ENCODE results near the gene SLC8A3. TPM values are rescaled to one million over a fixed set of nuclear protein-coding genes. Genes with fewer than 3 reads are reported as not detected.

SLC8A3 gene
- polyA plus RNA-seq, 1 of the 3 experiments (the other 2 are of a cell fraction): 0.26 TPM

GRCh38 chr14:70097576-70098249 is 91.0 kb downstream of the SLC8A3 start:
- H3K27me3 ChIP-seq (ENCODE audit: insufficient read depth): no peaks in the 10 kb centered on the region
- POLR2A ChIA-PET: interaction anchor here (1.8 kb wide), 1 partner anchor 92 kb away, joined by 9 read pairs; the partner anchor contains the start of gene SLC8A3
- H2AFZ ChIP-seq (ENCODE audit: low read depth): no peak overlapping the region
- no peak overlapping the region for H3K9ac ChIP-seq
- H3K9me3 ChIP-seq: no peaks in the 10 kb centered on the region
- CTCF ChIA-PET: interaction anchor here (0.6 to 1.9 kb wide), 18 partner anchors 10 to 279 kb away, joined by 3 to 10 read pairs (median 4); partner anchors contain the start of gene SLC8A3
- DNase-seq: no peak
- no peaks in the 10 kb centered on the region for H3F3A ChIP-seq (replicated peaks; ENCODE audit: insufficient read depth)
- no peak overlapping the region for H3K4me2 ChIP-seq
- H3K9me2 ChIP-seq: no peaks in the 10 kb centered on the region
- WGBS (ENCODE audit: low lambda C conversion rate): 22% methylated on average over 1 of the region's 1 CpG
- H3K4me3 ChIP-seq (ENCODE audit: low read depth in 2 of 2, low read length in 1 of 2): no peak overlapping the region
- peak overlapping the region in 1 of 2 experiments; percentile 99; a peak in 2 of 4 replicates for H3K27ac ChIP-seq (ENCODE audit: low read depth in 2 of 2, low read length in 1 of 2)
- no peaks in the 10 kb centered on the region for H4K20me1 ChIP-seq (ENCODE audit: insufficient read depth)
- no peaks in the 10 kb centered on the region for H3K36me3 ChIP-seq (replicated peaks in 1 of 2; ENCODE audit: control insufficient read depth in 1 of 2, insufficient read depth in 2 of 2, low read length in 1 of 2)
- TF ChIP-seq SMC3 (IDR thresholded peaks at IDR 0.05; ENCODE audit: low read depth, low read length) (no peak), EP300 (IDR thresholded peaks at IDR 0.05; ENCODE audit: borderline replicate concordance in 1 of 2, low read depth in 1 of 2, low read length in 1 of 2) (no peak), FOXM1 (IDR thresholded peaks at IDR 0.05; ENCODE audit: low read depth) (no peak), TCF12 (IDR thresholded peaks at IDR 0.05) (no peak), FOXJ3 (CRISPR knock-in tag; IDR thresholded peaks at IDR 0.05) (no peak), NFIC (IDR thresholded peaks at IDR 0.05; ENCODE audit: borderline replicate concordance) (no peak), FOSL2 (IDR thresholded peaks at IDR 0.05; ENCODE audit: borderline replicate concordance, low read depth) (no peak), CHD2 (IDR thresholded peaks at IDR 0.05; ENCODE audit: low read length, partially characterized antibody) (no peak), EZH2phosphoT487 (IDR thresholded peaks at IDR 0.05; ENCODE audit: borderline replicate concordance, low read depth) (no peak), TEAD4 (IDR thresholded peaks at IDR 0.05; ENCODE audit: borderline replicate concordance, insufficient read depth) (no peak), MXI1 (IDR thresholded peaks at IDR 0.05; ENCODE audit: low read depth, low read length) (no peak), RAD21 (IDR thresholded peaks at IDR 0.05; ENCODE audit: low read length) (no peak), TAF1 (IDR thresholded peaks at IDR 0.05; ENCODE audit: borderline replicate concordance, low read depth, low read length) (no peak)
- TF ChIP-seq, protein P1, sequence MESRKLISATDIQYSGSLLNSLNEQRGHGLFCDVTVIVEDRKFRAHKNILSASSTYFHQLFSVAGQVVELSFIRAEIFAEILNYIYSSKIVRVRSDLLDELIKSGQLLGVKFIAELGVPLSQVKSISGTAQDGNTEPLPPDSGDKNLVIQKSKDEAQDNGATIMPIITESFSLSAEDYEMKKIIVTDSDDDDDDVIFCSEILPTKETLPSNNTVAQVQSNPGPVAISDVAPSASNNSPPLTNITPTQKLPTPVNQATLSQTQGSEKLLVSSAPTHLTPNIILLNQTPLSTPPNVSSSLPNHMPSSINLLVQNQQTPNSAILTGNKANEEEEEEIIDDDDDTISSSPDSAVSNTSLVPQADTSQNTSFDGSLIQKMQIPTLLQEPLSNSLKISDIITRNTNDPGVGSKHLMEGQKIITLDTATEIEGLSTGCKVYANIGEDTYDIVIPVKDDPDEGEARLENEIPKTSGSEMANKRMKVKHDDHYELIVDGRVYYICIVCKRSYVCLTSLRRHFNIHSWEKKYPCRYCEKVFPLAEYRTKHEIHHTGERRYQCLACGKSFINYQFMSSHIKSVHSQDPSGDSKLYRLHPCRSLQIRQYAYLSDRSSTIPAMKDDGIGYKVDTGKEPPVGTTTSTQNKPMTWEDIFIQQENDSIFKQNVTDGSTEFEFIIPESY (IDR thresholded peaks at IDR 0.05; ENCODE audit: borderline replicate concordance, low read depth): no peak
- peaks cover 0 to 58% of the 10 kb centered on the region in 2 experiments; a peak in 2 of 4 replicates for H3K4me1 ChIP-seq (ENCODE audit: control insufficient read depth in 1 of 2, insufficient read depth in 2 of 2, low read depth in 1 of 2, low read length in 1 of 2)
- H3K79me2 ChIP-seq (ENCODE audit: insufficient read depth): no peaks in the 10 kb centered on the region

DNA sequence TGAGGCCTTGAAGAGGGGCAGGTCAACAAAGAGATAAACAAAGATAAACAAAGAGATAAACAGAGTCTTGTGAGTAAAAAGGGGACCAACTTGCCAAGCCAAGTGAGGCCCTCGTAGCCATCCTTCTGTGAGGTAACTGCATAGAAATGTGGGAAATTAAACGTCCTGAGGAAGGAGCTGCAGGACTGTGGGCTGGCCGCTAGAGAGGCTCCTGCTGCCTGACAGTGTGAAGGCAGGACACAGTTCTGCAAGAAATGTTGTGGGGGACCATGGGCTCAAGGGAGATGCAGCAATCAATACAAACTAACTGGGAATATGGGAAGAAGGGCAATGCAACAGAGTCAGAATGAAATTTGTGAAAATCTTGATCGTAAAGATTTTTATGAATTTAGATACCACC is 91.9 kb downstream of the SLC8A3 start:
- peak; percentile 34 for DNase-seq
- no peaks in the 10 kb centered on the region for H3F3A ChIP-seq (replicated peaks; ENCODE audit: insufficient read depth)
- H3K36me3 ChIP-seq (replicated peaks in 1 of 2; ENCODE audit: control insufficient read depth in 1 of 2, insufficient read depth in 2 of 2, low read length in 1 of 2): no peaks in the 10 kb centered on the region
- H3K4me3 ChIP-seq (ENCODE audit: low read depth in 2 of 2, low read length in 1 of 2): no peak overlapping the region
- no peaks in the 10 kb centered on the region for H3K9me3 ChIP-seq
- no peaks in the 10 kb centered on the region for H3K9me2 ChIP-seq
- no peaks in the 10 kb centered on the region for H3K27me3 ChIP-seq (ENCODE audit: insufficient read depth)
- peak overlapping the region in 1 of 2 experiments; percentile 99; a peak in 2 of 4 replicates for H3K27ac ChIP-seq (ENCODE audit: low read depth in 2 of 2, low read length in 1 of 2)
- H3K4me1 ChIP-seq (ENCODE audit: control insufficient read depth in 1 of 2, insufficient read depth in 2 of 2, low read depth in 1 of 2, low read length in 1 of 2): peaks cover 0 to 58% of the 10 kb centered on the region in 2 experiments; a peak in 2 of 4 replicates
- POLR2A ChIA-PET: interaction anchor here (1.8 kb wide), 1 partner anchor 93 kb away, joined by 9 read pairs; the partner anchor contains the start of gene SLC8A3
- H2AFZ ChIP-seq (ENCODE audit: low read depth): no peak overlapping the region
- H3K9ac ChIP-seq: no peak overlapping the region
- WGBS (ENCODE audit: low lambda C conversion rate): 35% methylated on average over 4 of the region's 4 CpGs
- H4K20me1 ChIP-seq (ENCODE audit: insufficient read depth): no peaks in the 10 kb centered on the region
- CTCF ChIA-PET: interaction anchor here (0.5 to 1.8 kb wide), 19 partner anchors 10 to 1359 kb away, joined by 3 to 9 read pairs (median 4); partner anchors contain the start of gene SLC8A3
- H3K79me2 ChIP-seq (ENCODE audit: insufficient read depth): no peaks in the 10 kb centered on the region
- H3K4me2 ChIP-seq: no peak overlapping the region
- TF ChIP-seq, protein P2, sequence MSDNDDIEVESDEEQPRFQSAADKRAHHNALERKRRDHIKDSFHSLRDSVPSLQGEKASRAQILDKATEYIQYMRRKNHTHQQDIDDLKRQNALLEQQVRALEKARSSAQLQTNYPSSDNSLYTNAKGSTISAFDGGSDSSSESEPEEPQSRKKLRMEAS (IDR thresholded peaks at IDR 0.05; ENCODE audit: low read depth): no peak
- TF ChIP-seq SMC3 (IDR thresholded peaks at IDR 0.05; ENCODE audit: low read depth, low read length) (0 out of 2 replicates have a peak, but pooled peaks have one; percentile 20), ELF1 (IDR thresholded peaks at IDR 0.05) (no peak), FOXM1 (IDR thresholded peaks at IDR 0.05; ENCODE audit: low read depth) (no peak), NFIC (IDR thresholded peaks at IDR 0.05; ENCODE audit: borderline replicate concordance) (no peak), SIN3A (IDR thresholded peaks at IDR 0.05; ENCODE audit: borderline replicate concordance, low read depth, low read length) (no peak), RXRA (IDR thresholded peaks at IDR 0.05; ENCODE audit: borderline replicate concordance, low read depth) (no peak), RAD21 (IDR thresholded peaks at IDR 0.05; ENCODE audit: low read length) (peak; percentile 68), TAF1 (IDR thresholded peaks at IDR 0.05; ENCODE audit: borderline replicate concordance, low read depth, low read length) (no peak), TEAD4 (IDR thresholded peaks at IDR 0.05; ENCODE audit: borderline replicate concordance, insufficient read depth) (no peak), JUND (IDR thresholded peaks at IDR 0.05) (no peak)
- TF ChIP-seq, protein P3, sequence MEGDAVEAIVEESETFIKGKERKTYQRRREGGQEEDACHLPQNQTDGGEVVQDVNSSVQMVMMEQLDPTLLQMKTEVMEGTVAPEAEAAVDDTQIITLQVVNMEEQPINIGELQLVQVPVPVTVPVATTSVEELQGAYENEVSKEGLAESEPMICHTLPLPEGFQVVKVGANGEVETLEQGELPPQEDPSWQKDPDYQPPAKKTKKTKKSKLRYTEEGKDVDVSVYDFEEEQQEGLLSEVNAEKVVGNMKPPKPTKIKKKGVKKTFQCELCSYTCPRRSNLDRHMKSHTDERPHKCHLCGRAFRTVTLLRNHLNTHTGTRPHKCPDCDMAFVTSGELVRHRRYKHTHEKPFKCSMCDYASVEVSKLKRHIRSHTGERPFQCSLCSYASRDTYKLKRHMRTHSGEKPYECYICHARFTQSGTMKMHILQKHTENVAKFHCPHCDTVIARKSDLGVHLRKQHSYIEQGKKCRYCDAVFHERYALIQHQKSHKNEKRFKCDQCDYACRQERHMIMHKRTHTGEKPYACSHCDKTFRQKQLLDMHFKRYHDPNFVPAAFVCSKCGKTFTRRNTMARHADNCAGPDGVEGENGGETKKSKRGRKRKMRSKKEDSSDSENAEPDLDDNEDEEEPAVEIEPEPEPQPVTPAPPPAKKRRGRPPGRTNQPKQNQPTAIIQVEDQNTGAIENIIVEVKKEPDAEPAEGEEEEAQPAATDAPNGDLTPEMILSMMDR (IDR thresholded peaks at IDR 0.05): no peak
- TF ChIP-seq, protein P4, sequence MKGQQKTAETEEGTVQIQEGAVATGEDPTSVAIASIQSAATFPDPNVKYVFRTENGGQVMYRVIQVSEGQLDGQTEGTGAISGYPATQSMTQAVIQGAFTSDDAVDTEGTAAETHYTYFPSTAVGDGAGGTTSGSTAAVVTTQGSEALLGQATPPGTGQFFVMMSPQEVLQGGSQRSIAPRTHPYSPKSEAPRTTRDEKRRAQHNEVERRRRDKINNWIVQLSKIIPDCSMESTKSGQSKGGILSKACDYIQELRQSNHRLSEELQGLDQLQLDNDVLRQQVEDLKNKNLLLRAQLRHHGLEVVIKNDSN (IDR thresholded peaks at IDR 0.05; ENCODE audit: borderline replicate concordance, low read depth): no peak

All from SK-N-SH (cell line).